Measurements from ENCODE around the gene SHISA6.

DNA sequence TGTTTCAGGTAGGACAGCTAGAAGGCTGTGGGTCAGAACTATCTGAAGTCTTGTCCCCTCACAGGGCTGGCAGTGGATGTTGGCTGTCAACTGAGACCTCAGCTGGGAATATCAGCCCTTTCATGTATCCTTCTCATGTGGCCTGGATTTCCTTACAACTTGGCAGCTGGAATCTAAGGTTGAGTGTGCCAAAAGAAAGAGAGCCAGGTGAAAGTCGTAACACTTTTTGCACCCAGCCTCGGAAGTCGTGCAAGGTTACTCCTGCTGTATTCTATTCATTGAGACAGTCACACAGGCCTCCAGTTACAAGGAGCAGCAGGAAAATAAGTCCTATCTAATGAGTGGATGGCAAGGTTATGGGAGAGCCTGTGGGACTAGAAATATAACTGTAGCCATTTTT lies 304.7 kb downstream of the SHISA6 start:
- TF ChIP-seq, protein P1, sequence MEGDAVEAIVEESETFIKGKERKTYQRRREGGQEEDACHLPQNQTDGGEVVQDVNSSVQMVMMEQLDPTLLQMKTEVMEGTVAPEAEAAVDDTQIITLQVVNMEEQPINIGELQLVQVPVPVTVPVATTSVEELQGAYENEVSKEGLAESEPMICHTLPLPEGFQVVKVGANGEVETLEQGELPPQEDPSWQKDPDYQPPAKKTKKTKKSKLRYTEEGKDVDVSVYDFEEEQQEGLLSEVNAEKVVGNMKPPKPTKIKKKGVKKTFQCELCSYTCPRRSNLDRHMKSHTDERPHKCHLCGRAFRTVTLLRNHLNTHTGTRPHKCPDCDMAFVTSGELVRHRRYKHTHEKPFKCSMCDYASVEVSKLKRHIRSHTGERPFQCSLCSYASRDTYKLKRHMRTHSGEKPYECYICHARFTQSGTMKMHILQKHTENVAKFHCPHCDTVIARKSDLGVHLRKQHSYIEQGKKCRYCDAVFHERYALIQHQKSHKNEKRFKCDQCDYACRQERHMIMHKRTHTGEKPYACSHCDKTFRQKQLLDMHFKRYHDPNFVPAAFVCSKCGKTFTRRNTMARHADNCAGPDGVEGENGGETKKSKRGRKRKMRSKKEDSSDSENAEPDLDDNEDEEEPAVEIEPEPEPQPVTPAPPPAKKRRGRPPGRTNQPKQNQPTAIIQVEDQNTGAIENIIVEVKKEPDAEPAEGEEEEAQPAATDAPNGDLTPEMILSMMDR (optimal IDR thresholded peaks at IDR 0.05 in 1 of 3, IDR thresholded peaks at IDR 0.05 in 1 of 3, conservative IDR thresholded peaks at IDR 0.05 in 1 of 3; ENCODE audit: extremely low read depth in 1 of 3, insufficient read depth in 2 of 3, low read length in 3 of 3) = no peak
- TF ChIP-seq EZH2 (IDR thresholded peaks at IDR 0.05; ENCODE audit: low read length) = no peak
